ENCODE results near the gene CAMP.

The CAMP gene

DNA sequence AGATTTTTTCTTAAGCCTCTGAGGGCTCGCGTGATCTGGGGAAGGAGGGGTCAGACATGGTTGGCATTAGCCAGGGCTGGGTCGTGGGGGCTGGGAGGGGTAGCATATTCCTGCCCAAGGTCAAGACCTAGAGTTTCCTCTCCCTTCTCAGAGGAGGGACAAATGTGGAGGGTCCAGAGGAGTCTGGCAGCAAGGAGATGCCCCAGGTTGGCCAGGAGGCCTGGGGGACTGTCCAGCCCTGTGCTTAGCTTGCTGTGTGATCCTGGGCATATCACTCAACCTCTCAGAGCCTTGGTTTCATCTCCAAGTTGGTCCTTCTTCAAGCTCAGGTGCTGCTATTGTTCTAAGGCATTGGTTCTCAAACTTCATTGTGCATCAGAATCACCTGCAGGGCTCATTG lies 9.1 kb upstream of the CAMP start:
- no peak for DNase-seq (ENCODE audit: low spot score)

DNA sequence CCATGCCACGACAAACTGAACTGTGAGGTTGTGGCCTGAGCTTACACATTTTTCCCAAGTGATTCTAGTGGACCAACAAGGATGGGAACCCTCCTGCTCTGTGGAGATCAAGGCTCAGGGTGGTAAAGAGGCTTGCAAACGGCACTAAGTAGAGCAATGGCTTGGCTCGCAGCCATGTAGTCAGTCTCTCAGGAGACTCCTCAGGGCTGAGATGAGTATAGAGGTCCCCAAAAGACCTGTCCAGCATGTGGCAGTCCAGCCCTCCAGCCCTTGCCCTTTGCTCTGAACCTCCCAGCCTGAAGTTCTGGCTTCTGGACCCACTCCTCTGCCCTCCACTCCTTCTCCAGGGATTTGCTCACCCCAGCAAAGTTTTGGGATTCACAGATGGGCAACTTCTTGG lies 8.3 kb upstream of the CAMP start:
- no peak for DNase-seq (ENCODE audit: low spot score)

DNA sequence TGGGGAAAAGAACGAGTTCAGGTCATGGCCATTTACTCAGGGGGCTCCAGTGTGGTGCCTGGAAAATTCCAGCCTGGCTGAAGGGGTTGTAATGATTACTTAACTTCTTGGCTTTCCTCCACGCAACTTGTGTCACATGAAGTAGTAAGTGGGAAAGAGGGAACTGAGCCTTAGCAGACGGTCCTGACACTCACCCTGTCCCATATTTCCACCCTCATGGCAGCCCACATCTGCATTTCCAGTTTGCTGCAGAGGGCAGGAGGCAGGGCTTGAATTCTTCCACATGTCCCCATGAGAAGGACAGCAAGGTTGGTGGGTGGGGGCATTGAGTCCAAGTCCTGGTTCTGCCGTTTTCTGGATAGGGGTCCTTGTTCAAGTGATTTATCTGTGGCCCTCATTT lies 7.8 kb upstream of the CAMP start:
- no peak for DNase-seq (ENCODE audit: low spot score)

DNA sequence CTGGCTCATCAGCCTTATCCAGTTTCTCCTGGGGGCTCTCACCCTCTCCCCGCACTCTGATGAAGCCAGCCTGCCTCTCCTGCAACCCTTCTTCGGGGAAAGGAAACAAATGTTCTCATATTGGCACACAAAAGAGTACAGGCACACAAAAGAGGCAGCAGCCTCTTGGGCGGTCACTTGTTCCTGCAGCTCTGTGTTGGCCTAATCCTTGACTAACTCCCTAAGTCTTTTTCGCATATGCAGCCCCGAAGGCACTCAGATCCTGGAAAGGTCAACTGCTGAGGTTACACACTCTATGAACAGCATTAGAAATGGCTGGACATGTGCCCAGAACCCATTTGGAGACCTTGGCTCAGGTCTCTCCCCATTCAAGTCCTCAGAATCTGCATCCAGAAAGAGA lies 7.4 kb upstream of the CAMP start:
- no peak for DNase-seq (ENCODE audit: low spot score)

DNA sequence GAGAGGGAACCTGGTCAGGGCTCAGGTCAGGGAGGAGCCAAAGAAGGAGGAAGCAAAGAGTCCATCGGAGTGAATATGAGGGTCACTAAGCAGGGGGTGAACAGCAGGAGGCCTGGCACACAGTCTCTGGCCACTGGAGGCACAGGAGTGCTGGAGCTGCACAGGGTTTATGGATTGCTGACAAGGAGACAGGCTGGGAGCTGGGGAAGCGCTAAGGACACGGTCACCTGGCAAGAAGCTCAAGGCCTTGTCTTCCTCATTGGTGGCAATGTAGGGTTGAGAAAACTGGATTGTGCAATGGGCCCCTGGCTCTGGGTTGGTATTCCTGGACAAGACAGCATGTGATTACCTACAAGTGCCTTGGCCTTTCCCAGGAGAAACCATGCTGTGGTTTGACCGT lies 5.8 kb upstream of the CAMP start:
- no peak for DNase-seq (ENCODE audit: low spot score)

DNA sequence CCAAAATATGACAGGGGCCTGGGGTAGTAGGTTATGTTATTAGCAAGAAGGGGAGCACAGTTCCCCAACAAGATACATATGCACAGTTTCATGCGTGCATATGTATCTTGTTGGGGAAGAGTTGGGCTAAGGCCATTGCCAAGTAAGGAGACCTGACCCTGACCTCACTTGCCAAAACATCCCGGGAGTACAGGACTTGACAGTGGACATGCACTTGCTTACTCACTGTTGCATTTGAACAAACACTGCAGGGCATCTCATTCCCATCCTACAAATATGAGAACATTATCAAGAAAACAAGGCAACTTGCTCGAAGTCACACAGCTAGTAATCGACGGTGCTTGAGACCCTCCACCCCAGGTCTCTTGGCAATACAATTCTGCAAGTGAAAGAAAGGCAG lies 4.8 kb upstream of the CAMP start:
- no peak for DNase-seq (ENCODE audit: low spot score)

DNA sequence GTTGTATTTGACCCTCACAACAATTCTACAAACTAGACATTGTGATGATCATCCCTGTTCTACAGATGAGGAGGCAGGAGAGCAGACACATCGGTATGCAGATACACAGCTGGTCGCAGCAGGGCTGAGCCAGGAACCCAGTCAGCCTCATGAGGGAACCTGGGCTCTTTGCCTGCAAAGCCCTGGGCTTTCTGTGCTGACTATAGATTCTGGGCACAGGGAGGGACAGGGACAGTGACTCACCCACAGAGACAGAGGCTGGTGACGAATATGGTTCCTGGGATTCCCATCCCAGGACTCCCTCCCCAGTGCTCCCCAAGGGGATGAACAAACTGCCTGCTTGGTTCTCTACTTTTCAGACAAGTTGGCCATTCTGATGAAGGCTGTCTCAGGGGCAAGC lies 3.8 kb upstream of the CAMP start:
- DNase-seq (ENCODE audit: low spot score): no peak

DNA sequence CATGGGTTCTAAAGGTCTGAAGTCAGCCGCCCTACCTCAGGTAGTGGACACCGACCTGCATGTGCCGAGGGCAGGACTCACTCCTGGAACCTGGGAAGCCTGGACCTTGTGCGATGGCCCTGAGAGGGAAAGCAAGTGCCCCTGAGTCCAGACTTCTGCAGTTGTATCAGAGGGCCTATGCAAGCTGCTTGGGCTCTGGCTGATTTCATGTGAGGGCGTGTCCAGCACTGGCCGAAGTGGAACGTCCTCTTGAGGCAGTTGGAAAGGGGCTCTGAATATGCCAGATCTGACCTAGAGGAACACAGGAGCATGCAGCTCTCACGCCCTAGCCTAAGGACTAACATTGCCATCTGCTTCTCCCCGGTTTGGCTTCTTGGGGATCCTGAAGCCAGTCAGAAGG lies 2.5 kb upstream of the CAMP start:
- no peak for DNase-seq (ENCODE audit: low spot score)

DNA sequence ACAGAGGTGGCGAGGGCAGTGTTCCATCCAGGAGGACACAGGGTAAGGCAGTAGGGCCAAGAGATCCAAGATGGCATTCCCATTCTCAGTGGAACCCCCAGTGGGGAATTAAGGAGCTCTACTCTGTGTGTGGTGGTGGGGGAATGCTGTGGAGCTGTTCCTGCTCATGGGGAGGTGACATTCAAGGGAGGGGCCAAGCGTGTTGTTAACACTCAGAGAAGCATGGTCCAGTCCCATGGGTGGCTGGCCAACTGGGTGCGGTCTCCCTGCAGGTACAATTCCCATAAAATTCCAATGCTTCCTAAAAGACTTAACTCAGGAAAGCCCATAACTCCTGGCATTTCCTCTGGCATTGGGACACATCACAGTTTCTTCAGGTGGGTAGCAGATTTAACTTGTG lies 2.3 kb downstream of the CAMP start:
- no peak for DNase-seq (ENCODE audit: low spot score)

DNA sequence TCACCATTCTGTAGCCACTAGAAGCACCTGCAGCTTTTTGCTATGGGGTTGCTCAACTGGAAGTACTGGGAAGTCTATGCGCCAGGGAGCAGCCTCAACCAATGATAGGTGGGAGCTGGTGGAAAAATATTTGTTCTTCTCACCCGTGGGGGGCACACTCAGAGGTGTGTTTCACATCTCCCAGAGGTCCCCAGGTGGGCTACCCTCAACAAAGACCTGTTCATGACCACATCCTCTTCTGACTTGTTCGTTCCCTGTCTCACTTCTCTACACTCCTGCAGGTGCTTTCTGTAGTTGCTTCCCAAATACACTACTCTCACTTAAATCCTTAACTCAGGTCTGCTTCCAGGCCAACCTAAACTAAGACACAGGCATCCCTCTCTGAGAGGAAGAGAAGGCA lies 3.6 kb downstream of the CAMP start:
- DNase-seq (ENCODE audit: low spot score): no peak

DNA sequence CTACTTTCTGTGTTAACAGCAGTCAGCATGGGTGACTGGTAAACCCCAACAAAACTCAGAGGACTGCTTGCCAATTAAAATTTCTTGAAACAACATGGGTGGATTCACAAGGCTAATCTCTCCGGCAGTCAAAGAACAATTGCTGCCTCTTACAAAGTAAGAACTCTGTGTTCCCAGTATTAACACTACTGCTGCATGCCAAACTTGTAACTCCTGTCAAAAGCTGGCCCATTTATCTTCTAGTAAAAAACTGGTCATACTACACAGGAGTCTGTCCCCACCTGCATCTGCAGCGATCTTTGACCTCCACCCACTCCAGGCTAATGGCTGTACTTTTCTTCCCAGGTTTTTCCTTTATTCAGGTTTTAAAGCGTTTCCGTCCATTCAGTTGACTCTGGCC lies 8.9 kb downstream of the CAMP start:
- no peak for DNase-seq (ENCODE audit: low spot score)

DNA sequence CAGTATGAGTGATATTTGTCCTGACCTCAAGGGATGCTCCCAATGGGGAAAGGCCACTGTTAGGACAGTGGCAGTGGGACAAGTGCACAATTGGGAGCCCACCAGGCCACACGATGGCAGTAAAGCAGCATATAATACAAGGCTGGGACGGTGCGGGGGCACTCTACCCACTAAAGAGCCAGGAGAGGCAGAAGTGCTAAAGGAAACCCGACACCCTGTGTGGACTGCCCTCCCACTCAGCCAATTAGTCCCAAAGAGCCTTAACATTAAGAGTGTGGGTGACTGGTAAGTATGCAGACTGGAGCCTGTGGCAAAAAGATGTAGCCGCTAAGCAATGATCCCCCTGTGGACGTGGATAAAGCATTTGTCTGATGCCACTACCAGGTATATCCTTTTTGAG lies 9.4 kb downstream of the CAMP start:
- DNase-seq (ENCODE audit: low spot score): peak; percentile 75

DNA sequence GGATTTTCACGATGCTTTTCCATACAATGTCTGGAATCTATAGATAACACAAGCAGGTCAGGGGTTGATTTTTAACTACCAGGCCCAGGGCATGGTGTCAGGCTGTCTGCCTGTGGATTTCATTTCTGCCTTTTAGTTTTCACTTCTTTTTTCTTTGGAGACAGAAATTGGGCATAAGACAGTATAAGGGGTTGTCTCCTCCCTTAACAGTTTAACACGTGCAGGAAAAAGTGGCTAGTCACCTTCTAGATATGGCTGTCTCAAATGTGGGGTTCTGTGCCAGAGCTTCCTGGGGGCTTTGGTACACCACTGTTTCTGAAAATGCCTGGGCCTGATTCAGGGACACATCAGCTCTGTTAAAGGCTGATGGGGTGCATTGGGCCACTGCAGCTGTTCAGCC lies 10.2 kb downstream of the CAMP start:
- no peak for DNase-seq (ENCODE audit: low spot score)

DNA sequence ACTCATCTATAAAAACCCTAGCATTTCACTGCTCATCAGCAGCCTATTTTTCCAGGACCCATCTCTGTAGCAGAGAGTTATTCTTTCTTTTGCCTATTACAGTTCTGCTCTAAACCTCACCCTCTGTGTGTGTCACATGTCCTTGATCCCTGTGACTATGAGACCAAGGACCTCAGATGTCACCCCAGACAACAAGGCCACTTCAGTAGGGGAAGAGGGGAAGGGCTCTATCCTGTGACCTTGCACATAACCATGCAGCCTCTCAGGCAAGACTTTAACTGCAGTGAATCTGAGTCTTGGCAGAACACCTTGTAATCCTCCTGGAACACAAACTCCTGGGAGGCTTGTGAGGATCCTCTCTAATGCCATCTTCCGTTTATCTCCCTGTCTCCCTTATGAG lies 13.2 kb downstream of the CAMP start:
- no peak for DNase-seq (ENCODE audit: low spot score)

DNA sequence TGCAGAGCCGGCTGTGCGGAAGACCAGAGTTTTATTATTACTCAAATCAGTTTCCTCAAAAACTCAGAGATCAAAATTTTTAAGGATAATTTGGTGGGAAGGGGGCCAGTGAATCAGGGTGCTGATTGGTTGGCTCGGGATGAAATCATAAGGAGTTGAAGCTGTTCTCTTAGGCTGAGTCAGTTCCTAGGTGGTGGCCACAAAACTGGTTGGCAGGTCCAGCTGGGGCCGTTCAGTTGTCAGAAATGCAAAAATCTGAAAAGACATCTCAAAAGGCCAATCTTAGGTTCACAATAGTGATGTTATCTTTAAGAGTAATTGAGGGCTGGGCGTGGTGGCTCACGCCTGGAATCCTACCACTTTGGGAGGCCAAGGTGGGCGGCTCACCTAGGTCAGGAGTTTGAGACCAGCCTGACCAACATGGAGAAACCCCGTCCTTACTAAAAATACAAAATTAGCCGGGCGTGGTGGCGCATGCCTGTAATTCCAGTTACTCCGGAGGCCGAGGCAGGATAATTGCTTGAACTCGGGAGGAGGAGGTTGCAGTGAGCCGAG lies 15.3 kb downstream of the CAMP start:
- DNase-seq (ENCODE audit: low spot score): no peak

DNA sequence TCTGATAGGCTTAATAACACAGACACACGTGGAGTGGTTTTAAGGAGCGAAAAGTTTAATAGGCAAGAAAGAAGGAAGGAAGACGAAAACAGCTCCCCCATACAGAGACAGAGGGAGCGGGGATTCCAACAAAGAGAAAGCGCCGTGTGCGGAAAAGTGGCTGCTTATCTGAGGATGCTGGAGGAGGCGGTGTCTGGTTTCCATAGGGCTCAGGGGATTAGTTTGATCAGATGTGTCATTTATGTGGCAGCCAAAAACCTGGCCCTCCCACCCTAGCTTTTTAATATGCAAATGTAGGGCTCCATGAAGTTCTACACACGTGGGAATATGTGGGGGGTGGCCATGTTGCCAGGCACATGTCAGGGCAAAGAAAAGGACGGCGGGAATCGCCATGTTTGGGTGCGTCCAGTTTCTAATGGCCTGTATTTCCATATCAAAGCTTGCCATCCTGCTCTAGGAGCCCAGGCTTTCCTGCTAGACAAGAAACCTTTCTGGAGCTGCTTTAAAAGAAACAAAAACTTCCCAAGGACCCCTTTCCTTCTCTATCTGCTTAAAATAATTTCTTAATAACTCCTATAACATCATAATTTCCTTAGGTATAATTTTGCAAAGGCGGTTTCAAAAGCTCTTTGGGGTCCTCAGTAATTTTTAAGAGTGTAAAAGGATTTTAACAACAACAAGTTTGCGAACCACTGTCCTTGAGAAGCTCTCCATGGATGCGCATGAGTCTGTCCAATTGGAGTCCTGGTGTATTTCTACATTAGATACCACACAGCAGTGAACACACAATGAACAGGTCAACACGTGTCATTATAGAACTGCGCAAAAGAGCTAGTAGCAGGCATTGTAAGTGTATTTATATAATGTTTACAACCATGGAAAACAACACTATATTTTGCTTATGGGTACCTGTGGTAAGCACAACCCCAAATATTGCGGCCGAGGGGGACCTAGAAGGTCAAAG lies 17.0 kb downstream of the CAMP start:
- DNase-seq (ENCODE audit: low spot score): no peak

DNA sequence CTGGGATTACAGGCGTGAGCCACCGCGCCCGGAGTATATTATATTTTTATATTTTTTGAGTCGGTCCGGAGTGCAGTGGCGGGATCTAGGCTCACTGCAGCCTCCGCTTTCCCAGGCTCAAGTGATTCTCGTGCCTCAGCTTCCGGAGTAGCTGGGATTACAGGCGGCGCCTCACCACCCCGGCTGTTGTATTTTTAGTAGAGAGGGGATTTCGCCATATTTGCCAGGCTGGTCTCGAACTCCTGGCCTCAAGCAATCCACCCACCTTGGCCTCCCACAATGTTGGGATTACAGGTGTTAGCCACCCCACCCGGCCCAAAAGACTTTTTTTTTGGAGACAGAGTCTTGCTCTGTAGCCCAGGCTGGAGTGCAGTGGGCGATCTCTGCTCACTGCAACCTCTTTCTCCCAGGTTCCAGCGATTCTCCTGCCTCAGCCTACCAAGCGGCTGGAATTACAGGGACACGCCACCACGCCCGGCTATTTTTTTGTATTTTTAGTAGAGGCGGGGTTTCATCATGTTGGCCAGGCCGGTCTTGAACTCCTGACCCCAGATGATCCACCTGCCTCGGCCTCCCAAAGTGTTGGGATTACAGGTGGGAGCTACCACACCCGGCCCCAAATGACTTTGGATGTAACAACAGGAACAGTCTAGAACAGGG lies 18.6 kb downstream of the CAMP start:
- no peak for DNase-seq (ENCODE audit: low spot score)

DNA sequence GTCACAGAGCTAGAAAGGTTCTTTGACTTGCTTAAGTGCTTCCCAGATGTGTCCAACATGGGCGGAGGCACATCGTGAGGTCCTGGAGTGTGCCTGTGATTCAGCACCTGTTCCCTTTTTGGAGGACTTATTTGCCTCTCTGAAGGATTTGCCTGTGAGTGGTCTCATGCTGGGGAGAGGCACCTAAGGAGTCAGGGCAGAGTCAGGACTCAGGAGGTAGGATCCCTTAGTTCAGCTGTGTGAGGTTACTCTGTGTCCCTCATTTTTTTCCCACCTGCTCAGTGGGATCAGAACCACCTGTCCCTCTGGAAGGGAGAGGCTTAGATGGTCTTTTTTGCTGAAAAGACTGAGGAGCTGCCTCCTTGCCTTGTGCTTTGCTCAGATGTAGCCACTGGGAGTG lies 20.6 kb downstream of the CAMP start:
- DNase-seq (ENCODE audit: low spot score): no peak

DNA sequence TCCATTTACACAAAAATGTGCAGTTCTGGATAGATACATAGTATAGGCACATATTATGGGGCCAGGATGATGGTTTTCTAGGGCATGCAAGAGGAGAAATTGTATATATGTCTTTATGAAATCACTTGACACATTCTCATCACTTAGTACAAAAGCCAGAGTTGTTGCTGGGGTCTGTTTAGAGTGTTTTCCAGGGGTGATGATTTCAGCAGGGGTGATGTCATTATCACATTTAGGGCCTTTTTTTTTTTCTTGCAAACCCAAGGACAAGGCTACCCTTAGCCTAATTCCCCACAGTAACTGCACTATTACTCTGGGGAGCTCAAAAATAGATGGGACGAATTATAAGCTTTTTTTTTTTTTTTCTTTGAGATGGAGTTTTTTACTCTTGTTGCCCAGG lies 21.2 kb downstream of the CAMP start:
- DNase-seq (ENCODE audit: low spot score): no peak

DNA sequence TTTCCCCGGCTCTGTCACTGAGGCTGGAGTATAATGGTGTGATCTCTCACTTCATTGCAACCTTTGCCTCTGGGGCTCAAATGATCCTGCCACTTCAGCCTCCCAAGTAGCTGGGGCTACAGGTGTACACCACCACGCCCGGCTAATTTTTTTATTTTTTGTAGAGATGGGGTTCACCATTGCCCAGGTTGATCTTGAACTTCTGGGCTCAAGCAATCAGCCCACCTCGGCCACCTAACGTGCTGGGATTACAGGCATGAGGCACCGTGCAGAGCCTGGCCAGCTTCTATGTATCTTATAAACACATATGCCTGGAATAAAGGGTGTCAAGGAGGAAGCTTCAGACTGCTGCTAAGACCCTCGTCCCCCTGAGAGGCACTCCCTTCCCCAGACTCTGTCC lies 21.8 kb downstream of the CAMP start:
- DNase-seq (ENCODE audit: low spot score): no peak

DNA sequence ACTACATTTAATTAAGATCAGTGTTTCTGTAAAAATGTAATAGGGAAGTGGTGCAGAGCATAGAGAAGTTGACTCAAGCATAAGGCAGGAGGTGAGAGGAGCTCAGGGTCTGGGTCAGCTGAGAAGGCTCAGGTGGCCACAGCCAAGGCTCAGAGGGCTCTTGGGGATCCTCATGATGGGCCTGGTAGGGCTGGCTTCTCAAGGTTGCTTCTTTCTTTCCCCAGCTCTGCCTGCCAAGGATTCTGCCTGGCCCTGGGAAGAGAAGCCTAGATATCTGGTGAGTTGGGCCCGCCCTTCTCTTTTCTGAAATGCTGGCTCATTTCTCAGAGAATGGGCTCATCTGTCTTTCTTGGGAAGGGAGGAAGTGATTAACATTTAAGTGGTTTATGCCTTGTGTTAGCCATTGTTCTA lies 24.1 kb downstream of the CAMP start:
- no peak for DNase-seq (ENCODE audit: low spot score)

DNA sequence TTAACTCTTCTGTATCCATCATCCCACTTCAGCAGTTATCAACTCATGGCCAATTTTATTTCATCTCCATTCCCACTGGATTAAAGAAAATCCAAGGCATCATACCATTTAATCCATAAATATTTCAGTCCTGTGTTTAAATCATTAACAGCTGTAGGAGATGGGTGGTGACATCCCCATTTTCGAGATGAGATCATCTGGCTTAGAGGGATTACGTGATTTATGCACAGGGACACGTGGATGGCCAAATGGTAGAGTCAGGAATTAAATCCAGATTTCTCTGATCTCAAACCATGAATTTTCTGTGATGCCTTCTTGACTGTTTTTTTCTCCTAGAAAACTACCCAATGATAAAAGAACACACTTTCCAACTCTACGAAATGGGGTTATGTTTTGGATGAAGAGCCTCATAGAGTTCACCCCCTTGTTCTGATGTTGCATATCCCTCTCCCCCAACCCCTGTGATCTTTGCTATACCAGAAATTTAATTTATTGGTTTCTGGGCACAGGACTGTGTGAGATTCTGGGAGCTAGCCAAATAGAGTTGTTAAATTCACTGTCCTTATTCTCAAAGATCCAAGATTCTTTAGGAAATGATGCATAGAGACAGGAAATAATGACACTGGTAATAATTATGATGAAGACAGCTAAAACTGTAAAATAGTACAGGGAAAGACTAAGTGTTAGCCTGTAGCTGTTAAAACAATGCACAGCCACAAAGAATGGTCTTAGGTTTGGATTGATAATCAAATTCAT lies 25.0 kb downstream of the CAMP start:
- no peak for DNase-seq (ENCODE audit: low spot score)

DNA sequence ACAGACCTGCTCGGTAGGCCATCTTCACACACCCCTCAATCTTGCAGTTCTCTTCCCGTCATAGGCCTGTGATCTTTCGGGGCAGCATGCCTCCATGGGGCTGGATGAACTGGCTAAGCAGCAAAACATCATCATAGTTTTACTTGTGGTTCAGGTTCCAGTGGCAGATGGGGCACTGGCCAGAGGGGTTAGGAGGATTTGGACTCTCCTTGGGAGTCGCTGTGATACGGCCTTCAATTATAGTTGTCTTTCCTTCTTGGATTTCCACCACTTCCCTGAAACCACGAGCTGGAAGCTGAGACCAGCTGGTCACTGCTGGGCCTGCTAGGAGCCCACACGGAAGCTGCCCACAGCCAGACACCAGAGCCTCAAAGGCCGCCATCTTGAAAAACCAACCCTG lies 33.3 kb downstream of the CAMP start:
- no peak for DNase-seq (ENCODE audit: low spot score)

Measured in NAMALWA (cell line).